Erythroblast (primary cell): ENCODE measurements around the gene CLTRN.

ENCODE experiments used
- GATA1 ChIP-seq: IDR thresholded peaks from 2 replicates; pipeline ENCODE4 v1.6.1; 2011; ENCODE audit warnings: low read depth, mild to moderate bottlenecking, control low read depth, low read length, moderate library complexity
- POLR2A ChIP-seq: IDR thresholded peaks from 2 replicates; pipeline ENCODE4 v1.6.1; 2011; ENCODE audit warnings: mild to moderate bottlenecking, low read length

DNA sequence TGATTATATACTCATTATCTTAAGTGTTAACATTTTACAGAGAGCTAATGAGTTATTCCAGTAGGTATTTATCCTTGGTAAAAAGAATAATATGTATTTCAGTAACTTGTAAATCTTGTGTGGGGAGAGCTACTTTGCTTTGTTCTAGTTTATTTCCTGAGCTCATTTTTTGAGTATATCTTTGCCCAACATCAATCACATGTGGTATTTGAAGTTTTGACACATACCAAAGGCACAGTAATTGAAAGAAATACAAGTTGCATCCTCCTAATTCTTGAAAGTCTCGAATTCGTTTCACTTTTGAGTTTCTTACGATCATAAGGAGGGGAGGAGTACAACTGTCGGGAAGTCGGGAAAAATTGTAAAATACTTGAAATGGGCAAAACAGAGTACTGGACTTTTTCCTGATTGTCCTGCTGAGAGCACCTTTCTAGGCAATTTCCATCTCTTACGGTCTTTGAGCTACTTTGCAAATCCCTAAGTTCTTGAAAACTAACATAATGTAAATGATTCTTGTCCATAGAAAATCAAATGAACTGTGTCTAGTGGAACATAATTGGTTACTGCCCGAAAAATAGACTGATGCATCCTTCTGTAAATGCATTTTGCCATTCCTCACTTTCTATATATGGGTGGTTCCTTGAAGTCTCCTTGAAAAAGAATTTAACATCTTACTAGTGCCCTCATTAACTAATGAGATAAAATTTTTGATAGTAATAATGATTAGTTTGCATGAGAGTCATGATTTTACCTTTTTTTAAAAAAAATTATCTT, 20.6 kb downstream of the CLTRN start:
- TF ChIP-seq POLR2A (no peak), GATA1 (no peak)
